Daoy (cell line): ENCODE data around the gene PFDN5. TPM values are rescaled to one million over a fixed set of nuclear protein-coding genes. Genes with fewer than 3 reads are reported as not detected.
A peak's percentile ranks its signal among the peaks of the same experiment; 100 is the strongest.
"Not testable (repeated sequence)": the region's sequence is repeated elsewhere in the genome, so short reads cannot be mapped to it uniquely, and the experiment has no call there.

Source experiments
- DNase-seq: peaks from one replicate; pipeline ENCODE4 v3.0.0-alpha.2; 2015; ENCODE audit warnings: low read depth
- total RNA-seq: library from RNA; depleted of rRNA; stranded (reverse); fragments of >200 nt; shearing (Covaris generic); gene quantifications from 2 replicates; pipeline ENCODE4 v1.2.3, GENCODE V29; 2014

Gene PFDN5
- total RNA-seq, 1 experiment from 2014 or later = 480 TPM

DNA sequence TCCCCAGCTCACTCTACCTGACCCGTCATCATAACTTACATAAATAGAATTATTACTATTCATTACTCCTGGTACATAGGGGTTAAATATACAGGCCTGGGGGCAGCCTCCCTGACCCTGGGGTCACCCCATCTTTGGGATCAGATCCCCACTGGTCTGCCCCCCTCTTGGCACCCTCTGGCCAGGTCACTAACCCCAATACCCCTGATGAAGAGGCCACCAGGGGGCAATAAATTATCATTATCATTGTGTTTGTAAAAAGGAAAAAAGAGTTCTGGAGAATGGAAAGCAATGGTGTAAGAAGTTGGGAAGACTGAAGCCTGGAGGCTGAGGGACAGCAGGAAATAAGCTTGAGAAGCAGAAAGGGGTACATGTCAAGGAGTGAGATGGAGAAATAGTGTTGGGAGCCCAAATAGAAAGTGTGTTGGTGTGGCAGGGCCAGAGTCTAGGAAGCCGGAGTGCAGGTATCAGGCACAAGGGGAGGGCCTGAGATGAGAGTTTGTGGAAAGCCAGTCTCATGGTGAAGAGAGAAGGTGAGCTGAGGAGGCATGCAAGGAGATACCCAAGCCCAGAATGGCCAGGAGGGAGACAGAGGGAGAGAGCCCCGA, 32.2 kb downstream of the PFDN5 start:
- no peak for DNase-seq

- DNase-seq = no peak
Observed at GRCh38 chr12:53328043-53328435, 32.7 kb downstream of the PFDN5 start.

DNA sequence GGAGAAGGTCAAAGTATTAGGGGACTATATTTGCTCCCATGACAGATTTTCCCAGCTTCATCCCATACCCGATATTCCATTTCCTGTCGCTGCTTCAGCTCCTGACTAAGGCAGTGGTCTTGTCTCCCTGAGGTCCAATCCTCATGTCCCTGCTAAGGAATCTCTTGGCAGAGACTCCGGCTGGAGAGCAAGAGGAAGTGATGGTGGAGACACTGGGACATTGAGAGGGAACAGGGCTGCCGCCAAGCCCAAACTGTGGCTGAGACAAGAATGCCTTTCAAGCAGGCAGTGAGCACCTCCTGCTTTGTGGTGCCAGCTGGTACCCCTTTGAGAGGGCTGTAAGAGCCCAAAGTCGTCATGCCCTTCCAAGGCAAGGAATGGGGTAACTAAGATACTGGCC, 35.3 kb downstream of the PFDN5 start:
- DNase-seq = no peak

DNA sequence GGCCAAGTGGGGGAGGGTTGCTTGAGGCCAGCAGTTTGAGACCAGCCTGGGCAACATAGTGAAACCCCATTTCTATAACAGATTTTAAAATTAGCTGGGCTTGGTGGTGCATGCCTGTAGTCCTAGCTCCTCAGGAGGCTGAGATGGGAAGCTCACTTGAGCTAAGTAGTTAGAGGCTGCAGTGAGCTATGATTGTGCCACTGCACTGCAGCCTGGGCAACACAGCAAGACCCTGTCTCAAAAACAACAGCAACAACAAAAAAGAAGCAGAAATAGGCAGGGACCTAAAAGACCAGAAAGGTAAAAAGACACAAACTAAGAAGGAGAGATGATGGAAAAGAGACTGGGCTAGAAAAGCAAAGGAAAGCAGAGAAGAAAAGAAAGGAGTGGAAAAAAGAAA, 37.0 kb downstream of the PFDN5 start:
- not testable (repeated sequence) for DNase-seq

GRCh38 chr12:53332744-53333143, 37.4 kb downstream of the PFDN5 start:
- DNase-seq = no peak

- DNase-seq = no peak
Observed at GRCh38 chr12:53333289-53333688, 37.9 kb downstream of the PFDN5 start.

- DNase-seq = no peak
Observed at GRCh38 chr12:53333845-53334244, 38.5 kb downstream of the PFDN5 start.

DNA sequence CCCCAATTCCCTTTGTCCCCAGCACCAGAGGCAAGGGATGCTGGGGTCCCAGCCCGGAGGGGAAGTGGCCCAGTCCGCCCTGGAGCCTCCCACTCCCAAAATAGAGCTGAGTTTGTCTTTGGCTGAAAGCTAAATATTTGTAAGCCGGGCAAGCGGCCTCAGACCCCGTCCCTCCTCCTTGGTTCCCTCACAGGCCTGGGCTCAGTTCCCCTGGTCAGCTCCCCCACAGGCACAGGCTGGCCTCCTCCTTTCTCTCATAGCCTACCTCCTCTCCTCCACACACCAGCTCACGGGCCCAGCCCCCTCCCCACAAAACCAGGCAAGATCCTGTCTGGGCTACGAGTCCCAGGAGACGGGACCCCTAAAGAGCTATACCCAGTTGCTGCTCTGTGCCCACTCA, 39.5 kb downstream of the PFDN5 start:
- no peak for DNase-seq

DNA sequence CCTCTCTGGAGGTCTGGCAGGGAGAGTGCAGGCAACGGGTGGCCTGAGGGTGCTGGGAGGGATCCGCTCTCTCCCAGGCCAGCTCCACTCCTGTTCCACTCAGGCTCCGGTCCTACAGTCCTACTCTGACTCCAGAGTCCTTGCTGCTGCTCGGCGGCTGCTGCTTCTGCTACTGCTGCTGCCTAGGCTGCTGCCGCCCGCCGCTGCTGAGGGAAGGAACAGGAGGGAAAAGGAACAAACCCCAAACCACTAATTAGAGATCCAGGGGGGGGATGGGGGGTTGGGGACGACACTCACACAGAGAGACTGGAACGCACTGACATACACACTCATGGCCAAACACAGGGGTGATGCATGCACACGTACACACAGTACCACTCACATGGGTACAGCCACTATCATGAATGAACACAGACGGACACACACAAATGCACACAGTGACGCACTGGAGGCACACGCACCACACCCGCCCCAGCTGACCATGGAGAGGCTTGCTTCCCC, 40.9 kb downstream of the PFDN5 start, which contains the start of gene SP7:
Gene SP7, minus strand, starts transcription at position 174 of the 501 bp plus-strand sequence. CDS start 708 bp downstream, outside the sequence.
- DNase-seq = no peak

DNA sequence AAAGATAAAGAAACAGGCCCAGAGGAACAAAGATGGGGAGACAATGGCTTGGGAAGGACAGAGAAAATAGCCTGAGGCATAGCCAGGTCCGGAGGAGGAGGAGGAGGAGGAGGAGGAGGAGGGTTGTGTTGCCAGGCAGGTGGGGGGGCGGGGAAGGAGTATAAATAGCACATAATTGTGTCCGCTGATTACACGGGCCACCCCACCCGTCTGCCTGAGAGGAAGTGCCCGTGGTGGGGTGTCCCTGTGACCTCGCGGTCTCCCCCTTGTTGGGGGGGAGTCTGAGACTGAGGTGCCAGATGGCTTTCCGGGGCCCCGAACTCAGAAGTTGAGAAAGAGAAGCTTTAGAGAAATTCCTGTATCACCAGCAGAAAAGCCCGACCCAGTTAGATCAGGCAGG, 42.7 kb downstream of the PFDN5 start:
- no peak for DNase-seq

- no peak for DNase-seq
Observed at GRCh38 chr12:53338916-53339315, 43.6 kb downstream of the PFDN5 start.

- no peak for DNase-seq
Observed at GRCh38 chr12:53340398-53340797, 45.1 kb downstream of the PFDN5 start.

DNA sequence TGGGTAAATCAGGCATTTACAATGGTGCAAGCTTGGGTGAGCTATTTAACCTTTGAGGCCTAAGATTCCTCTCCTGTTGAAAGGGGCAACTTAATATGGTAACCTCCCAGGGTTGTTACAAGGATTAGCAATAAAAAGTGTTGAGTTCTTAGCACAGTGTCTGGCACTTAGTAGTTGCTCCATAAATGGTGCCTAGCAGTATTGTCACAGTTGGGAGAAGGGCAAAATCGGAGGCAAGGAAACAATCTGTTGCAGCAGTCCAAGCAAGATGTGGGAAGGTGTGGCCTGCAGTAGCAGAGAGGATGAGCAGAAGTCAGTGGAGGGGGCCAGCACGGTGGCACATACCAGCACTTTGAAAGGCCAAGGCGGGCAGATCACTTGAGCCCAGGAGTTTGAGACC, 48.1 kb downstream of the PFDN5 start:
- DNase-seq = no peak

GRCh38 chr12:53343969-53344368, 48.6 kb downstream of the PFDN5 start:
- no peak for DNase-seq

- DNase-seq = no peak
Observed at GRCh38 chr12:53344487-53344823, 49.1 kb downstream of the PFDN5 start.

DNA sequence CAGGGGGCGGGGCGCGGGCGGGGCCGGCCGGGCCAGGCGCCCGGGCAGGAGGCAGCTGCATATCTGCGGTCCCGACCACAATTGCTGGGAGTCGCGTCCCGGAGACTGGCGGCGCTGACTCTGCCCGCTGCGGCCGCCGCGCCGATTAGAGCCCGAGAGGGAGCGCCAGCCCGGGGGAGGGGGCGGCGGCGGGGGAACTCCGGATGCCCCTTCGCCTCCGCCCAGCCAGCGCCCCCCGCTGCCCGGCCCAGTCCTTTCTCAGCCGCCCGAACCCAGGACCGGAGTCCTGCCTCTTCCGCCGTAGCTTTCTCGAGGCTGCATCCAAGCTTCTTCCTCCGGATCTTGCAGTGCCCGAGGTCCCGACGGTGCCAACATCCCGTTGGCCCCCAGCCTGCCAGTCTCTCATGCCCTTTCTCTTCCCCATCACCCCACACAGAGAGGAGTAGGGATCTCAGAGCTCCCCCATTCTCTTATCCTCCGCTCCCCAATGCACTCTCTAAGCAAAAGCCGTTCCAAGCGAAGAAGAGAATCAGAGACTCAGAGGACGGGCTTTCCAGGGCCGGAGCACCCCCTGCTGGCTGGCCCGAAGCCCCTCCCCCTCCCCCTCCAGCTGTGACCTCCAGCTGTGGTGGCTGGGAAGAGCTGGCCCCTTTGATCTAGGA, 49.6 kb downstream of the PFDN5 start:
- DNase-seq = peak; percentile 81

GRCh38 chr12:53345486-53346188, 50.3 kb downstream of the PFDN5 start:
- peak; percentile 53 for DNase-seq

GRCh38 chr12:53346491-53346890, 51.1 kb downstream of the PFDN5 start:
- no peak for DNase-seq

DNA sequence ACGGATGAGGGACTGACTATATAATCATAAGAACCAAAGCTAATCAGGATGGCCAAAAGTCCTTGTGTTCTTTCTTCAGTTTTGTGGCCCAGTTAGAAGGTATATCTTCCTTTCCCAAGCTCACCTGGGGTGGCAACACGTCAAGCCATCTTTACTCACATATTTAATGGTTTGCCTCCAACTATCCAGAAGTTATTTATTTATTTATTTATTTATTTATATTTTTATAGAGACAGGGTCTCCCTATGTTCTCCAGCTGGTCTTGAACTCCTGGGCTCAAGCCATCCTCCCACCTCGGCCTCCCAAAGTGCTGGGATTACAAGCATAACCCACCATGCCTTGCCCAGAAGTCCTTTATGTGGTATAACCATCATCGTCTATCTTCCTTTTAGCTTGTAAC, 52.6 kb downstream of the PFDN5 start:
- no peak for DNase-seq
